ENCODE results near the gene FAM184A. TPM values are rescaled to one million over a fixed set of nuclear protein-coding genes. Genes with fewer than 3 reads are reported as not detected.

Gene FAM184A
- total RNA-seq, 1 experiment from 2014 or later: 4.8 TPM

DNA sequence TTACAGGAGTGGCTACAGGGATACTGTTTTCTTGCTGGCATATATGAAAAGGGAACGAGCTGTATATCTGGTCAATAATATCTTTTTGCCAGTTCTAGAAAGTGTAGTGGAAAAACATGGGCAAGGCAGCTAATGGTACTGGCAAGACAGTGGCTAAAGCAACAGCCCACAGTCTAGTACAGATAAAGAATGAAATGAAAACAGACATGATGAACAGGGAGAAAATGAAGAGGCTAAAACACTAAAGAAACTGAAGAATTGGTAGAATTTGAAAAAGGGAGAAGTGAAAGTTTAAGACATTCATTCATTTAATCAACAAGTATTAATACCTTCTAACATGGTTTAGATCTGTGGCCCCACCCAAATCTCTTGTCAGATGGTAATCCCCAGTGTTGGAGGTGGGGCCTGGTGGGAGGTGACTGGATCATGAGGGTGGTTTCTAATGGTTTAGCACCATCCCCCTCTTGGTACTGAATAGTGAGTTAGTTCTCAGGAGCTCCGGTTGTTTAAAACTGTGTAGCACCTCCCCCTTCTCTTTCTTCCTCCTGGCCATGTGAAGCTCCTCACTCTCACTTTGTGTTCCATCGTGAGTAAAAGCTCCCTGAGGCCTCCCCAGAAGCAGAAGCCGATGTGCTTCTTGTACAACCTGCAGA, 18.1 kb downstream of the FAM184A start:
- no peak for DNase-seq (ENCODE audit: low read depth)

DNA sequence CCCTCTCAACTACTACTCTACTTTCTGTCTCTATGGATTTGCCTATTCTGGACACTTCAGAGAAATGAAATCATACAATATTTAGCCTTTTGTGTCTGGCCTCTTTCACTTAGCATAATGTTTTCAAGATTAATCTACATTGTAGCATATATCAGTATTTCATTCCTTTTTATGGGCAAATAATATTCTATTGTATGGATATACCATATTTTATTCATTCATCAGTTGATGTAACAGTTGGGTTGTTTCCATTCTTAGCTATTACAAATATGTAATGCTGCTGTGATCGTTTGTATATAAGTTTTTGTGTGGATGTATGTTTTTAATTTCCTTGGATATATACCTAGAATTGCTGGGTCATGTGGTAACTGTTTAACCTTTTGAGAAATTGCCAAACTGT, 23.4 kb downstream of the FAM184A start:
- no peak for DNase-seq (ENCODE audit: low read depth)

DNA sequence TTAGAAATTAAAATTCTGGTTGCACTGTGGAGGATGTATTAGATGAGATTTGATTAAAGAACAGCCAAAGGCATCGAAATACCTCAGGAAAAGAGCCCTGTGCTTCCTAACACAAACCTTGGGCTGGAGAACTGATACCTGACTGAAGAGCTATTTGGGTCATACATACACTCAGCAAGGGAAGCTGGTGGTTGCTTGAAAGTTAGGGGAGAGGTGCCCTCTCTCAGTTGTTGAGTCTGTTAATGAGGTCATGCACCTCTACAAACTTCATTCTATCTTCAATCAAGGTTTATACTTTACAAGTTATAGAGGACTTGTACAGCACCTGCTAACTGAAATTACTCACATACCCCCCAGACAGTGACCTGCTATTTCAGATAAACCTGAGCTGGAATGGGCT, 25.5 kb downstream of the FAM184A start:
- DNase-seq (ENCODE audit: low read depth): no peak

DNA sequence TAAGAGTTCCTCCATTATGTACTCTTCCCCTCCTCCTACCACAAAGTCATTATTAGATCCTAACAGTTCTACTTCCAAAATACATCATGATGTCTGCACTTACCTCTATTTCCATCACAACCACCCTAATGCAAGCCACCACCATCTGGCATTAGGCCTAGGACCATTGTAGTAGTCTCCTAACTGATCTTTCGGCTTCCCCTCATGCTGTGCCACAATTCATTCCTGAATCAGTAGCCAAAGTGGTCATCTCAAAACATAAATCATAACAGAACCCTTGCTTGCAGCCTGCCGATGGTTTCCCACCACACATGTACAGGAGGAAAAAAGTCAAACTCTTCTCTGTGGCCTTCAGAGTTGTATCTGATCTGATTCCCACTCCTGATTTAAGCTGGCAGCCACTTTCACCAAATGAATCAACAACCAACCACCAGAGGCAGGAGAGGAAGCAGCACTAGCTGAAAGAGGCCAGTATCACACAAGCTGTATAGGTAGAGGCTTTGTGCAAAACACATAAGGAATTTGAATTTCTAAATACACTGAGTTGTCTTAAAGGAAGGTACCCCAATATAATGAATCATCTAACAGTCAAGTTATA, 26.1 kb downstream of the FAM184A start:
- DNase-seq (ENCODE audit: low read depth): no peak

DNA sequence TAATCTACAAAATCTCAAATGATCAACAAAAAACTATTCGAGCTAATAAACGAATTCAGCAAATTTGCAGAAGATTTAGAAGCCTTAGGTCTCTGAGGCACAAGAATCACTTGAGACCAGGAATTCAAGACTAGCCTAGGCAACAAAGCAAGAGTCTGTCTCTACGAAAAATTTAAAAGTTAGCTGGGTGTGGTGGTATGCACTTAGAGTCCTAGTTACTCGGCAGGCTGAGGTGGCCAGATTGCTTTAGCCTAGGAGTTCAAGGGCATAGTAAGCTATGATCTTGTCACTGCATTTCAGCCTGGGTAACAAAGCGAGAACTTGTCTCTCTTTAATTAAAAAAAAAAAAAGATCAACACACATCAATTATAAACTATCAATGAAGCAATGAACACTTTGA, 34.2 kb downstream of the FAM184A start:
- no peak for DNase-seq (ENCODE audit: low read depth)

DNA sequence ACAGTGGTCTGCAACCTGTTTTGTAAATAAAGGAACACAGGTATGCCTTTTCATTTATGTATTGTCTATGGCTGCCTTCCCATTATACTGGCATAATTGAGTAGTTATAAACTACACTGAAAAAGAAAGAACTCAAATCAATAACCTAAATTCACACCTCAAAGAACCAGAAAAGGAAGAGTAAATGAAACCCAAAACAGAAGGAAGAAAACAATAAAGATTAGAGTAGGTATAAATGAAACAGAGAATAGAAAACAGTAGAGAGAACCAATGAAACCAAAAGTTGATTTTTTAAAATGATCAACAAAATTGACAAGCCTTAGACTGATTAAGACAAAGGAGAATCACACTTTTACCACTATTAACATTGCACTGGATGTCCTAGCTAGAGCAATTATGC, 34.7 kb downstream of the FAM184A start:
- no peak for DNase-seq (ENCODE audit: low read depth)

DNA sequence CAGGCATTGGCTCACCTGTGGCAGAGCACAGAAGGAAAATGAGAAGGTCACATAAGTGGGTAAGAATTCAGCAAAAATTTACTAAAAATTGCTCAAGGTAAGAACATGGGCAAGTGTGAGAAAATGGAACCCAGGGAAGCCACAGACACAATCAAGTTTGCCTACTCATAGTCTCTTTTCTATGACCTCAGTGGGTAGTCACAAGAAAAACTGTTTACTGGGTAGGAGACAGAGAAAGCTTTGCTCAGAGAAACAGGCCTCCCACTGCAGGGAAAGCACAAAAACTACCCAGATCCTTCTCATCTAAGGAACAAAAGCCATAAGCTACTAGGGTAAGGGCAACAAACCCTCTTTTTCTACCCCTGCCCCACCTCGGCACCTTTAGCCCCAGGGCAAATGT, 35.2 kb downstream of the FAM184A start:
- DNase-seq (ENCODE audit: low read depth): no peak

DNA sequence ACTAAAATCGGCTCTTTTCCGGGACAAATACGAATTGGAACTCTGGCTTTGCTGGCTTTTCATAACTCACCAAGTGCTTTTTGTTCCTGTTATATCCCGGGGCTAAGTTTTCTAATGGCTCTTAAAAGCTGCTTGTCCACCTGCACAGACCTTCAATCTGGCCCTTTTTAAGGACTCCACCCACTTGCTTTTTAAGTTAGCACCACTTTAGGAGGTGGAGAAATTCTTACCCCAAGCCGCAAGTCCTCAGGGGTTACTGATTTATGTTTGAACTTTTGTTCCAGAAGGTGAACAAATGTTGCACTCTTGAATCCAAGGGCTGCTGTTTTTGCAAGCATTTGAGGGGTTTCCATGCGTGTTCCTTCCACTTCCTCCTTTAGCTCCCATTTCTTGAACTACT, 37.8 kb downstream of the FAM184A start:
- no peak for DNase-seq (ENCODE audit: low read depth)

DNA sequence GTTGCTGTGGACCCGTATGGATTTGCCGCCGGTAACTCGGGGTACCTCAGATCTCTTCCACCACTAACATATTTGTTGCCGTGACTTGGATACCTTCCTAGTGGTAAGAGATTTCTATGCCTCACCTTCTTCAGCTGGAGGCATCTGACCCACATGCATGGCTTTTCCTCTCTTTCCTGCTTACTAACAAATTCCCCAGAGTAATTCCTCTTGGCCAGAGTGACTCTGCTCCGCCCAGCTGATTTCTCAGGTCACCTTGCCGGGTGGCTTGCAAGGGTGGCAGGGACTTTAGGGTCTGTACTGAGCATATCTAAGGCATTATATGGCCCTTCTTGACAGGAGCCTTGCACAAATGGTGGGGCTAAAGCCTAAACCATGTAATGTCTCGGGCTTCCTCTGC, 38.2 kb downstream of the FAM184A start:
- no peak for DNase-seq (ENCODE audit: low read depth)

DNA sequence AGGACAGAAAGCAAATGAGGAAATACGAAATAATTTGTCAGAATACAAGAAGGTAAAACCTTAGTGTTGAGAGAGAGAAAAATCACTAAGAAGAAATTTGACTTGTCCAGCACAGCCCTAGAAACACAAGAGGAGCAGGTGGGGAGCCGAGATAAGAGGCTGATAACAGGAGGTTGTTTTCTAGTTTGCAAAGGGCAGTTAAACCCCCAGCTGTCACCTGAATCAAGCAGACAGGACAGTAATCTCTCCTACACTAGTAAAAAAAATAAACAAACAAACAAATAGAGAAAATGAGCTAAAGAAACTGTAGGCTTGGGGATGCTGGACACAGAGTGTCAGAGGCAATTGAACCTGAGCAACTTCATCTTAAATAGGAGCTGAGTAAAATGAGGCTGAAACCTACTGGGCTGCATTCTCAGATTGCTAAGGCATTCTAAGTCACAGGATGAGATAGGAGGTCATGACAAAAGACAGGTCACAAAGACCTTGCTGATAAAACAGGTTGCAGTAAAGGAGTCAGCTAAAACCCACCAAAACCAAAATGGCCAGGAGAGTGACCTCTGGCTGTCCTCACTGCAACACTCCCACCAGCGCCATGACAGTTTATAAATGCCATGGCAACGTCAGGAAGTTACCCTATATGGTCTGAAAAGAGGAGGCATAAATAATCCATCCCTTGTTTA, 40.4 kb downstream of the FAM184A start:
- no peak for DNase-seq (ENCODE audit: low read depth)

DNA sequence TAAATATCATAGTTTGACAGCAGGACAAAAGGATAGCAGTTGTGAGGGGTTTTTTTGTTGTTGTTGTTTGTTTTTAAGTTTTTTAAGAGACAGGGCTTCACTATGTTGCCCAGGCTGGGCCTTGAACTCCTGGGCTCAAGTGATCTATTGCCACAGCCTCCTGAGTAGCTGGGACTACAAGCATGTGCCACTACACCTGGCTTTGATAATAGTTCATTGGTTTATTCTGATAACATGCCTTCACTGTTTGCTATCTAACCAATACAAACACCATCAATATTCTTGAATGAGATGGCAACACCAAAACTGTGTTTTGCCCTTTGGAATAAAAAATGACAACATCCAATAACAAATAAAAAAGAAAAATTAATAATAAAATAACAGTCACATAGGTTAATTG, 41.2 kb downstream of the FAM184A start:
- DNase-seq (ENCODE audit: low read depth): no peak

DNA sequence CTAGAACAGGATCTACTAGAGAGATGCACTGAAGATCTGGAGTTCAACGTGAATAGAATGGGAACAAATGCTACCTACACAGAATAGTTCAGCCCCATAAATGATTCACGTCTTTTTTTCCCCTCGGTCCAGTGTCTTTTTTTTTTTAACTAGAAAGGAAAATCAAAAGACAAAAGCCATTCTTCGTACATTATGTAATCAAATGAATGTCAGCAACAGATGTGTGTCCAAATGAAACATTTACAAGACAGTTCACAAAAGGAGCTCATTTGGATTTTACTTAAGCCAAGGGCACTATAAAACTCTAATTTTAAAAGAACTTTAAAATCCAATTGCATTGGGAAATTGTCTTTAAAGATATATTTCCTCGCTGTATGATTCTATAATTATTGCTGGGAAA, 42.4 kb downstream of the FAM184A start:
- no peak for DNase-seq (ENCODE audit: low read depth)

DNA sequence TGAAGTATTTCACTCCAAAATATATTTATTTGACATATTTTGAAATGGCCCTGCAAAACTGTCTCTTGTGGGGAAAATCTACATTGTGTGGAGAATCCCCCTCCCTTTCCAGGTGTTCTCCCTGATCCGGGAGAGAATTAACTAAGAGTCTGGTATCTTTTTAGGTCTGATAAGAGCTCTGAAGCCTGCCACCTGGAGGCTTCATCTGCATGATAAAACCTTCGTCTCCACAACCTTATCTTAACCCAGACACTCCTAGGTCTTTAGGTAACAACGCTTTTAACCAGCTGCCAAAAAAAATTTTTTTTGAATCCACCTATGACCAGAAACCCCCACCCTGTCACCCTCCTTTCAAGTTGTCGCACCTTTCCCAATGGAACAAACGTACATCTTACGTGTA, 43.0 kb downstream of the FAM184A start:
- no peak for DNase-seq (ENCODE audit: low read depth)

DNA sequence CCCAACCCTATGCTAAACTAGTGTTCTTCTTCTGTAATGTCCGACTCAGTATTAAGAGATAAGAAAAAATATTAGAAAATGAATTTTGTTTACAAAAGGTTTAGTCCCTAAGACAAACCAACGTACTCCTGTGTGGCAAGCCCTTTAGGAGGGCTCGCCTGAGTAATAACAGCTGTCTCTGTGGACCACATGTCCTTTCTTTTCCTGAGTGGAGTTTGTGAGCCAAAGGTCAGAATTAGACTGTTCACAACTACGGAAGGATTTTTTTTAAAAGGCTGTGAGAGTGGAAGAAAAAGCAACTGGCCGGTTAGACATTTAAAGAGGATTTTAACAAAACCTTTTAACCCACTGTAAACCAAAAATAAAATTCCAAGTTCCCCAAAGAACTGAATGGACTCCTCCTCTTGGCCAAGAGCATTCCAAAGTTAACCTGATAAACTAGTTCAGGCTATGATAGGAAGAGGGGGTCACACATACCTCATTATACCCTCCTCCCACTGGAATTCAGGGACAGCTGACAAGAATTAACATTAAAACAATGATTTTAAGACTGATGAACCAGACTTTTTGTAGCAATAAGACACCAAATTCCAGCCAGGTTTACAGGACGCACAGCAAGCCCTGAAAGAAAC, 43.5 kb downstream of the FAM184A start:
- no peak for DNase-seq (ENCODE audit: low read depth)

DNA sequence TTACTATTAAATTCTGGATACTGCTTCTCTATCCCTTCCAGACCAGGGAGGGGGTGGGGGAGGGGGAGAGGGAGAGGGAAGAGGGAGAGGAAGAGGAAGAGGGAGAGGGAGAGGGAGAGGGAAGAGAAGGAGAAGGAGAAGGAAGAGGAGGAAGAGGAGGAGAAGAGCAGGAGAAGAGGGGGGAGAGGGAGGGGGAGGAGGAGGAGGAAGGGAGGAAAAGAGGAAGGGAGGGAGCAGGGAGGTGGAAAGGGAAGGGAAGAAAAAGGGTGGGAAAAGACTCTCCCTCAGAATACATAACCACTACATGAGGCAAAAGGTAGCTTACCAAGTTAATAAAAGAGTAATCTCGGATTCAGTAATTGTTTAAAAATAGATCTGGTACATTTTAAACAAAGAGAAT, 46.0 kb downstream of the FAM184A start:
- no peak for DNase-seq (ENCODE audit: low read depth)

DNA sequence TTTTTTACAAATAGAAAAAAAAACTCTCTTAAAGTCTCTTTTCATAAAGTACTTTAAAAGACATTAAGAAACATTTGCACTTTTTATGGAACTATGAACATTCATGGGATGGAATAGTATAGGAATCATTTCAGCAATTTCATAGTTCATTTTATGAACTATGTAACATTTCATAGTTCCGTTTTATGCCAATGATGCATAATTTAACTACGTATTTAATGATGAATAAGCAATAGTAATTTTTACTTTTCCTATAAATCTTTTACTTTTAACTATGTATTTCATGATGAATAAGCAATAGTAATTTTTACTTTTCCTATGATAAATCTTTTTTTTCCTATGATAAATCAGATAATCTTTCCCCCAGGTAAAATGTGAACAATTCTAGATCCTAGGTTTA, 47.7 kb downstream of the FAM184A start:
- DNase-seq (ENCODE audit: low read depth): no peak

DNA sequence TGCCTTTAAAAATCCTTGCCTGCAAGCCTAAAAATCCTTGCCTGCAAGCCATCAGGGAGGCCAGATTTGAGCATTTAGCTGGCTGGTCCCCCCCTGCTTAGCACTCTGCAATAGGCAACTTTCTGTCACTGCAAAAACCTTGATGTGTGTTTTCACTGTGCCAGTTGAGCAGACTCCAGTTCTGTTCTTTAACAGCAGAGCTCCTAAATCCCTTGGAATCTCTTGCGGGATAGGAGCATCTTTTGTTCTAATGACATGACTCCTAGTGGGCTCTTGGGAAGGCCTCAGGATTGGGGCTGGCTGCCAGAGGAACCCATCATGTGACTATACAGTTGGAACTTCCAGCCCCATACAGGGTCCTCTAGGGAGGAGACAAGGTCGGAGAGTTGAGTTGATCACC, 50.4 kb downstream of the FAM184A start:
- no peak for DNase-seq (ENCODE audit: low read depth)

DNA sequence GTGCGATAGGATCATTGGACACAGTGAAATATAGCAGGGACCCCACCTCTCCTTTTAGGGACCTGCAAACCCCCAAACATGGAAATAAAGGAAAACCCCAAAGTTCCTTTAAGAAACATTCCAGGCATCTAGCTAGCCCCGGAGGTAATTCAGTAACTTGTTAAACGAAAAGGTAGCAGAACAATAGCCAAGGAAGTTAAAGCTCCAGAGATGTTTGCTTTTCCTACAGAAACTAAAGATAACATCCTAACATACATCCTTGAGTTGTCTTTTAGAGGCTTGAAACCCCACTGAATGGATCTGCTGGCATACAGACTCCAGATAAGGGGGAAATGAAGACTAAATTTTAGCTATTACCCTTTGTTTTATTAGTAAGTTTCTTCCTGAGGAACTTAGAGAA, 51.0 kb downstream of the FAM184A start:
- no peak for DNase-seq (ENCODE audit: low read depth)

DNA sequence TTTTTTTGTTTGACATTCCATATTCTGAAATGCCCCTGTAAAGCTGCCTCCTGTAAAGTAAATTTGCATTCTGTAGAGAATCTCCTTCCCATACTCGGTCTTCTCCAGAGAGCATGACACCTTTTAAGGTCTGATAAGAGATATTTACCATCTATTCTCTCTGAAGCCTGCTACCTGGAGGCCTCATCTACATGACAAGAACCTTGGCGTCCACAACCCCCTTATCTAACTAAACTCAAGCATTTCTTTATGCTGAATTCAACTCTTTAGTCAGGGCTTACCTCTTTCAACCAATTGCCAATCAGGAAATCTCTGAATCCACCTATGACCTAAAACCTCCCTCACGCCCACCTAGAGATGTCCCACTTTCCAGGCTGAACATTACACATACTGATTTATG, 51.6 kb downstream of the FAM184A start:
- no peak for DNase-seq (ENCODE audit: low read depth)

DNA sequence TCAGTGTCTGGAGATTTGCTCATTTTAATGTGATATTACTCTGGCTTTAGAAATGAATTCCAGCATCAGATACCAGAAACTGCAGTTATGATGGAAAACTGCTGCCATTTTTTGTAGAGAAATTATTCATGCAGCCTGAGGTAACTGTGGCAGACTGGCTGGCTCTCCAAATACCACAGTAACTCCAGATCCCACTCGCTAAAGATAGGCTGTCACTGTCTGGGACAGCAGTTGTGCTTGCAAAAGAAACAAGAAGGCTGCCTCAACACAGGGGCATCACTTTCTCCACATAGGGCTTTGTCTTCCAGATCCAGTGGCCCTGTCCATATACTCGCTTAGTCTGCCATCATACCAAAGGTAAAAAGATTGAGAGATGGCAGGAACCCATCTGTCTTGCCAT, 52.7 kb downstream of the FAM184A start:
- DNase-seq (ENCODE audit: low read depth): no peak

DNA sequence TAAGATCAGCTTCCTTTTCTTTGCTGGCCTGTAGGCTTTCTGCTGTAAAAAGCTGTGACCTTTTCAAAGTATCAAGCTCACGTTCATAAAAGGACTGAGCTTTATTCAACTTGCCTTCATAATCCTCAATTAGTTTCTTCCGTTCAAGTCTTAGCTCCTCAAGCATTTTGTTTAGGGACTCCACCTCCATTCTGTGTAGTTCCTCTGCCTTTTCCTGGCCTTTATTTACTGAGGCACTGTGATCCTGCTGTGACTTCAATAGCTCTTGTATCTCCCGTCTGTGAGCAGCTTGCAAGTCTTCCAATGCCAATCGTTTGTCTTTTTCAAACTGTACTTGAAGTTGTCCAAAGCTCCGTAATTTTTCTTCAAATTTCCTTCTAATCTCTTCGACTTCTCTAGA, 54.4 kb downstream of the FAM184A start:
- no peak for DNase-seq (ENCODE audit: low read depth)

DNA sequence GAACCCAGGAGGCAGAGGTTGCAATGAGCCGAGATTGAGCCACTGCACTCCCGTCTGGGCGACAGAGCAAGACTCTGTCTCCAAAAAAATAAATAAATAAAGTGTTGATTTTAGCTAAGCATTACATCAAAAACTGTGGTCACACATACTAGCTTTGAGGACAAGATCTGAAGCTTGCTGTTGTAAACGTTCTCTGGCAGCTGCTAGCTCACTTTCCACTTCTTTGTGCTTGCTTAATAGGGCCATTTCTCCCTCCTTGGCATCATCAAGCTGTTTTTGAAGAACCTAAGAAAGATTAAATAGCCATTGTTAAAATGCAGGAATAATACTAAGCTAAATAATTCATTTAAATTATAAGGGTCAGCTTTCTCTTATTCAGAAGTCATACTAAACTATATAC, 55.7 kb downstream of the FAM184A start:
- DNase-seq (ENCODE audit: low read depth): no peak
